Body of pancreas (tissue), 4 donors: ENCODE measurements around the gene TAS2R46. TPM values are rescaled to one million over a fixed set of nuclear protein-coding genes. Genes with fewer than 3 reads are reported as not detected.

Source experiments
- ATAC-seq: fragments of 150-250 bp; one replicate; pipeline ENCODE4 v1.9.1; 2016
- DNase-seq, 4 donors: peaks; one replicate each; pipeline ENCODE4 v3.0.0-alpha.2; 2019
- H3K27ac ChIP-seq, 4 donors: fragments of 200-600 bp; sonication (generic); 1 replicate in 3 of 4; 2 replicates in 1 of 4; pipeline versions ENCODE4 v1.5.1 to v1.6.1; 2016 to 2019; ENCODE audit warnings: mild to moderate bottlenecking in 1 of 4, mixed read lengths in 1 of 4, moderate library complexity in 1 of 4
- H3K27me3 ChIP-seq, 2 donors: fragments of 200-600 bp; sonication (generic); one replicate each; pipeline ENCODE4 v1.6.0; 2016; ENCODE audit warnings: mild to moderate bottlenecking in 1 of 2
- H3K36me3 ChIP-seq, 2 donors: fragments of 200-600 bp; sonication (generic); replicated peaks in 1 of 2; 2 replicates each; pipeline ENCODE4 v1.5.1; 2016; ENCODE audit warnings: low read depth in 2 of 2; ENCODE audit not compliant: insufficient read depth in 1 of 2
- H3K4me1 ChIP-seq: fragments of 200-600 bp; sonication (generic); one replicate; pipeline ENCODE4 v1.6.0; 2016
- H3K4me3 ChIP-seq, 2 donors: fragments of 200-600 bp; sonication (generic); 1 replicate in 1 of 2; 2 replicates in 1 of 2; pipeline ENCODE4 v1.5.1; 2016 to 2019
- H3K9me3 ChIP-seq, 3 donors: fragments of 200-600 bp; sonication (generic); 1 replicate in 2 of 3; 2 replicates in 1 of 3; pipeline ENCODE4 v1.5.1; 2016
- POLR2A ChIP-seq, 3 donors: fragments of 450-650 bp; IDR thresholded peaks; one replicate each; pipeline ENCODE4 v1.6.1; 2016; ENCODE audit warnings: antibody characterized with exemption in 3 of 3, mild to moderate bottlenecking in 2 of 3
- WGBS, 2 donors: methylation state at CpG; one replicate each; pipeline ENCODE4 v1.1.5; 2017; 5-methylcytosine and 5-hydroxymethylcytosine counted together
- intact Hi-C: fragments of 100-400 bp; cut with DNase I; formaldehyde crosslinking; loops from one replicate; pipeline ENCODE4 v1.15.1; 2023
- total RNA-seq, 2 donors: library from RNA; depleted of rRNA; stranded (reverse); fragments of >200 nt; gene quantifications; one replicate each; pipeline ENCODE4 v1.1.0, GENCODE V29; 2016
- TF ChIP-seq, protein P1 (sequence below), 7 experiments: fragments of 450-650 bp in 4 of 7; fragments of 200-600 bp in 3 of 7; sonication (generic) in 3 of 7; IDR thresholded peaks; one replicate each; pipeline ENCODE4 v1.5.1; 2016 to 2019; ENCODE audit warnings: antibody characterized with exemption in 7 of 7

The TAS2R46 gene
- total RNA-seq, 2 donors from 2014 or later, result 3.9 TPM; not detected in 1

DNA sequence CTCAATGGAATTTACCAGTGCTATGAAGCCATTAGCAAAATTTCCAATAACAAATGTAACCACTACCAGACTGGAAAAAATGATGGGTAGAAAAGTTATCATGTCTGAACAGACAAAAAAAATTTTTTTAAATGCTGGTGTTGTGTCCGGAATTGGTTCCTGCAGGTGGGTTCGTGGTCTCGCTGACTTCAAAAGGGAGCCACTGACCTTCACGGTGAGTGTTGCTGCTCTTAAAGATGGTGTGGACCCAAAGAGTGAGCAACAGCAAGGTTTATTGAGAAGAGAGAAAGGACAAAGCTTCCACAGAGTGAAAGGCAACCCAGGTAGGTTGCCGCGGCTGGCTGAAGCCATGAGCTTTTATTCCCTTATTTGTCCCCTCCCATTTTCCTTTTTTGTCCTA, 30.0 kb upstream of the TAS2R46 start, which contains the start of gene TAS2R43:
Gene TAS2R43, minus strand, starts transcription at position 186 of the 400 bp plus-strand sequence. Its CDS starts 84 bp downstream, at position 102.
- no peak for TF ChIP-seq POLR2A (IDR thresholded peaks at IDR 0.05)
- TF ChIP-seq, protein P1, sequence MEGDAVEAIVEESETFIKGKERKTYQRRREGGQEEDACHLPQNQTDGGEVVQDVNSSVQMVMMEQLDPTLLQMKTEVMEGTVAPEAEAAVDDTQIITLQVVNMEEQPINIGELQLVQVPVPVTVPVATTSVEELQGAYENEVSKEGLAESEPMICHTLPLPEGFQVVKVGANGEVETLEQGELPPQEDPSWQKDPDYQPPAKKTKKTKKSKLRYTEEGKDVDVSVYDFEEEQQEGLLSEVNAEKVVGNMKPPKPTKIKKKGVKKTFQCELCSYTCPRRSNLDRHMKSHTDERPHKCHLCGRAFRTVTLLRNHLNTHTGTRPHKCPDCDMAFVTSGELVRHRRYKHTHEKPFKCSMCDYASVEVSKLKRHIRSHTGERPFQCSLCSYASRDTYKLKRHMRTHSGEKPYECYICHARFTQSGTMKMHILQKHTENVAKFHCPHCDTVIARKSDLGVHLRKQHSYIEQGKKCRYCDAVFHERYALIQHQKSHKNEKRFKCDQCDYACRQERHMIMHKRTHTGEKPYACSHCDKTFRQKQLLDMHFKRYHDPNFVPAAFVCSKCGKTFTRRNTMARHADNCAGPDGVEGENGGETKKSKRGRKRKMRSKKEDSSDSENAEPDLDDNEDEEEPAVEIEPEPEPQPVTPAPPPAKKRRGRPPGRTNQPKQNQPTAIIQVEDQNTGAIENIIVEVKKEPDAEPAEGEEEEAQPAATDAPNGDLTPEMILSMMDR (IDR thresholded peaks at IDR 0.05), result no peak
- Histone ChIP-seq H3K4me1 (no peaks in the 10 kb centered on the region), H3K4me3 (no peak within 1 kb of the TSS), H3K36me3 (no peaks in the 10 kb centered on the region), H3K9me3 (no peaks in the 10 kb centered on the region), H3K27ac (no peak within 1 kb of the TSS), H3K27me3 (no peaks in the 10 kb centered on the region)
- ATAC-seq (no peak), DNase-seq (no peak)
- 95 to 97% methylated on average over 6 of the region's 6 CpGs for WGBS, 2 donors
- intact Hi-C loops, result no loop called here

DNA sequence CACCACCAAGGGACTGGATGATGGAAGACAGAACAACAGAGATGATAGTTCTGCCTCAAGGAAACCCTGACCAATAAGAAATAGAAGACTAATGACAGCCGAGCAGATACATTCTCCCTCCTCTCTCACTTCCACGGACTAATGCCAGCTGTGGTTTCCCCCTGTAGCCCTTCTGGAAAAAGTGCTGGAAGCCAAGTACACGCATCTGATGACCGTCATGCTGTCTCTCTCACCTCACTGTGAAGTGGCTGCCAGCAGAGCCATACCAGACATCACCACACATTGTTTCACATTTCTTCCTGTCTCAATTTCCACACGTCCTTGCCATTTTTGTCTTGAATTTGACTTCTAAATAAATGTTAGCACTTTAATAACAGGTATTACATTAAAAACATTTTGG, 27.2 kb upstream of the TAS2R46 start:
- ATAC-seq (no peak), DNase-seq (no peak)
- intact Hi-C loops, result no loop called here
- WGBS, 2 donors, result 90 to 98% methylated on average over 5 of the region's 5 CpGs
- H3K9me3 ChIP-seq, result no peaks in the 10 kb centered on the region
- no peak overlapping the region for H3K27ac ChIP-seq
- TF ChIP-seq POLR2A (IDR thresholded peaks at IDR 0.05), result no peak
- TF ChIP-seq, protein P1 (IDR thresholded peaks at IDR 0.05), result no peak
- H3K4me3 ChIP-seq, result no peak overlapping the region
- no peaks in the 10 kb centered on the region for H3K36me3 ChIP-seq
- H3K4me1 ChIP-seq, result no peaks in the 10 kb centered on the region
- no peaks in the 10 kb centered on the region for H3K27me3 ChIP-seq

DNA sequence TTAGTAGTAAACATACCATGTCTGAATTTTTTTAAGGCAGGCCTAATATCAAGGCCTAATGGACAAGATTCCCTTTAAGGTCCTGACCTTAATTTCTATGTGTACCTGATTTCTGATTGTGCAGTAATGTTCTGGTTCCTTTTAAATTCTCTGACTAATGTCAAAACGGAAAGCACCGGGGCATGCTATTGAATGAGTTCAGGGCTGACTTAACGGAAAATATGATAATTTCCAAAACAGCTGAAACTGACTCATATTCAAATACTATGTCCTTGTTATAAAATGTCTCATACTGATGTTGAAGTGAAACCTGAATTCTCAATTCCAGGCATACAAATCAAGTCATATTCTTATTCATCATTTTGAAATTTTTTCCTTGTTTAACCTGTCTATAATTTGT, 23.3 kb upstream of the TAS2R46 start:
- Histone ChIP-seq H3K9me3 (no peaks in the 10 kb centered on the region), H3K4me3 (no peak overlapping the region), H3K4me1 (no peaks in the 10 kb centered on the region), H3K27ac (no peak overlapping the region), H3K36me3 (no peaks in the 10 kb centered on the region), H3K27me3 (no peaks in the 10 kb centered on the region)
- ATAC-seq, result no peak
- intact Hi-C loops, result no loop called here
- TF ChIP-seq, protein P1 (IDR thresholded peaks at IDR 0.05), result no peak
- no peak for DNase-seq
- 91 to 92% methylated on average over 3 of the region's 3 CpGs for WGBS, 2 donors

DNA sequence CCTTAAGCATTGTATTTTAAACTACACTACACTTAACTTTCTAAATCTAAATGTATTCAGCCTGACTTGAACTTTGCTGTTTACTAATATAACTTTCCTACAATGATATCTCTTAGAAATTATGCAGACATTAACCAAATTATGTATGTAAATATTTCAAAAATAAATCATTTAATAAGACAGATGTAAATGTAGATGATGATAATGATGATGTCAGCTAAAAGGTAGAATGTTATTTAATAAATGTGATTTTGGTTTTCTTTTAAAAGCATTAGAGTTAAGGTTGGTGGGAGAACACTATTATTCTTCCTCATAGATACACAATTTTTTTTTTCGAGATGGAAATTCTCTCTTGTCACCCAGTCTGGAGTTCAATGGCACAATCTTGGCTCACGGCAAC, 19.9 kb upstream of the TAS2R46 start:
- Histone ChIP-seq H3K9me3 (no peaks in the 10 kb centered on the region), H3K36me3 (no peaks in the 10 kb centered on the region), H3K27ac (no peak overlapping the region), H3K27me3 (no peaks in the 10 kb centered on the region), H3K4me3 (no peak overlapping the region), H3K4me1 (no peaks in the 10 kb centered on the region)
- intact Hi-C loops, result no loop called here
- 90 to 96% methylated on average over 2 of the region's 2 CpGs for WGBS, 2 donors
- ATAC-seq (no peak), DNase-seq (no peak)
- TF ChIP-seq, protein P1 (IDR thresholded peaks at IDR 0.05), result no peak
- TF ChIP-seq POLR2A (IDR thresholded peaks at IDR 0.05), result no peak

DNA sequence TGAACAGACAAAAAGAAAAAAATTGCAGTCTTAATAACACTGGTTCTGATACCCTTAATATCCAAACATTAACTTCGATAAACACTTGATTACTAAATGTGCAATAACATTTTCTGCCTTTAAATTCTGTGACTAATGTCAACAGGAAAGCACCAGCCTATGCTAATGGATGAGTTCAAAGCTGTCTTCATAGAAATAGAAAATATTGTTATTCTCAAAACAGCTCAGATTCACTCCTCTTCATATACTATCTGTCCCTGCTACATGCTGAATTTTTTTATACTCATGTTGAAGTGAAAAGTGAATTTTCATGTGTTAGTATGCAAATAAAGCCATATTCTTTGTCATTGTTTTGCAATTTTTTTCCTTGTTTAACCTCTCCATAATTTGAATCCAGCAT, 16.2 kb upstream of the TAS2R46 start:
- no peak overlapping the region for H3K4me3 ChIP-seq
- no peak overlapping the region for H3K27ac ChIP-seq
- WGBS, 2 donors, result 90 to 93% methylated on average over 1 of the region's 1 CpG
- TF ChIP-seq, protein P1 (IDR thresholded peaks at IDR 0.05), result no peak
- no peak for TF ChIP-seq POLR2A (IDR thresholded peaks at IDR 0.05)
- H3K27me3 ChIP-seq, result no peaks in the 10 kb centered on the region
- DNase-seq, result no peak
- no peak for ATAC-seq
- H3K9me3 ChIP-seq, result no peaks in the 10 kb centered on the region
- intact Hi-C loops, result no loop called here
- H3K36me3 ChIP-seq, result no peaks in the 10 kb centered on the region
- H3K4me1 ChIP-seq, result no peaks in the 10 kb centered on the region
